CD8-positive, alpha-beta memory T cell (primary cell): ENCODE measurements around the gene SPRED1. TPM values are rescaled to one million over a fixed set of nuclear protein-coding genes. Genes with fewer than 3 reads are reported as not detected.

ENCODE experiments used
- CTCF ChIA-PET: fragments of 350-600 bp; sonication (Branson Sonifier 250); formaldehyde crosslinking; loops from one replicate; lab custom pipeline; 2021; ENCODE audit warnings: antibody characterized with exemption; lab: Charles Lee
- POLR2A ChIA-PET: fragments of 350-600 bp; sonication (Branson Sonifier 250); formaldehyde crosslinking; loops from one replicate; lab custom pipeline; 2021; ENCODE audit warnings: antibody characterized with exemption; lab: Charles Lee
- DNase-seq, 5 donors: peaks; one replicate each; pipeline versions ENCODE4 v3.0.0 to v3.0.0-alpha.2; 2020 to 2022; ENCODE audit warnings: mixed read lengths in 1 of 5
- H3K27ac ChIP-seq: one replicate; pipeline ENCODE4 v1.7.0; 2013; ENCODE audit warnings: low read depth, mild to moderate bottlenecking, low read length, moderate library complexity
- H3K27me3 ChIP-seq: 2 replicates; pipeline ENCODE4 v1.7.0; 2013; ENCODE audit warnings: low read length, mild to moderate bottlenecking; ENCODE audit not compliant: insufficient read depth, poor library complexity, severe bottlenecking
- H3K36me3 ChIP-seq: 2 replicates; pipeline ENCODE4 v1.7.0; 2013; ENCODE audit warnings: mild to moderate bottlenecking, low read length, moderate library complexity; ENCODE audit not compliant: insufficient read depth
- H3K4me1 ChIP-seq: 2 replicates; pipeline ENCODE4 v1.7.0; 2013; ENCODE audit warnings: mild to moderate bottlenecking, low read length, moderate library complexity; ENCODE audit not compliant: insufficient read depth
- H3K4me3 ChIP-seq: 2 replicates; pipeline ENCODE4 v1.7.0; 2013; ENCODE audit warnings: mild to moderate bottlenecking, low read length
- H3K9me3 ChIP-seq: 2 replicates; pipeline ENCODE4 v1.7.0; 2013; ENCODE audit warnings: mild to moderate bottlenecking, low read length
- H3K27ac Mint-ChIP-seq, 8 donors: one replicate each; pipeline ENCODE4 v1.8.0; 2020 to 2021; ENCODE audit warnings: mixed read lengths in 8 of 8, mild to moderate bottlenecking in 6 of 8, inconsistent platforms in 3 of 8, moderate library complexity in 3 of 8
- H3K27me3 Mint-ChIP-seq, 2 donors: one replicate each; pipeline ENCODE4 v1.8.0; 2020 to 2021; ENCODE audit warnings: mixed read lengths in 2 of 2, mild to moderate bottlenecking in 1 of 2, moderate library complexity in 1 of 2
- H3K36me3 Mint-ChIP-seq, 3 donors: one replicate each; pipeline ENCODE4 v1.8.0; 2020 to 2021; ENCODE audit warnings: mixed read lengths in 3 of 3, inconsistent platforms in 1 of 3, mild to moderate bottlenecking in 1 of 3
- H3K4me1 Mint-ChIP-seq, 3 donors: one replicate each; pipeline ENCODE4 v1.8.0; 2020 to 2021; ENCODE audit warnings: mixed read lengths in 3 of 3, inconsistent platforms in 1 of 3, mild to moderate bottlenecking in 1 of 3
- H3K4me3 Mint-ChIP-seq, 7 donors: one replicate each; pipeline ENCODE4 v1.8.0; 2020 to 2021; ENCODE audit warnings: mixed read lengths in 7 of 7, mild to moderate bottlenecking in 6 of 7, moderate library complexity in 4 of 7, inconsistent platforms in 2 of 7
- H3K9me3 Mint-ChIP-seq, 5 donors: one replicate each; pipeline ENCODE4 v1.8.0; 2020 to 2022; ENCODE audit warnings: mixed read lengths in 5 of 5, mild to moderate bottlenecking in 3 of 5, moderate library complexity in 2 of 5, inconsistent platforms in 1 of 5
- polyA plus RNA-seq: library from polyadenylated mRNA; unstranded; fragments of 300-500 nt; fragmentation: Illumina TruSeq; gene quantifications from one replicate; pipeline ENCODE4 v1.2.3, GENCODE V29; 2021
- total RNA-seq, 2 experiments: library from RNA; stranded (reverse); gene quantifications; one replicate each; pipeline ENCODE4 v1.2.3, GENCODE V29; 2021

The SPRED1 gene
- total and polyA plus RNA-seq, 3 experiments from 2014 or later: 0.35 to 1.4 (median 1.2) TPM

GRCh38 chr15:38212729-38213351 is 39.8 kb upstream of the SPRED1 start:
- no peaks in the 10 kb centered on the region for H3K9me3 ChIP-seq
- peaks cover 1 to 9% (median 4%) of the 10 kb centered on the region in 3 donors for H3K4me1 Mint-ChIP-seq
- H3K27ac Mint-ChIP-seq: no peak overlapping the region
- ChIA-PET POLR2A (no interaction called here), CTCF (no interaction called here)
- no peaks in the 10 kb centered on the region for H3K4me1 ChIP-seq
- H3K4me3 ChIP-seq: no peak overlapping the region
- H3K27ac ChIP-seq: no peak overlapping the region
- H3K36me3 ChIP-seq: no peaks in the 10 kb centered on the region
- no peaks in the 10 kb centered on the region for H3K9me3 Mint-ChIP-seq
- H3K27me3 ChIP-seq: no peaks in the 10 kb centered on the region
- H3K27me3 Mint-ChIP-seq: peaks cover 5 to 20% of the 10 kb centered on the region in 2 donors
- H3K36me3 Mint-ChIP-seq: no peaks in the 10 kb centered on the region
- no peak overlapping the region for H3K4me3 Mint-ChIP-seq
- DNase-seq: no peak

- no peak for DNase-seq
- H3K36me3 Mint-ChIP-seq: no peaks in the 10 kb centered on the region
- no peak overlapping the region for H3K4me3 Mint-ChIP-seq
- H3K27me3 Mint-ChIP-seq: peaks cover 5 to 20% of the 10 kb centered on the region in 2 donors
- H3K27ac Mint-ChIP-seq: no peak overlapping the region
- no peaks in the 10 kb centered on the region for H3K9me3 ChIP-seq
- no peak overlapping the region for H3K27ac ChIP-seq
- H3K4me1 Mint-ChIP-seq: peaks cover 1 to 9% (median 4%) of the 10 kb centered on the region in 3 donors
- CTCF ChIA-PET: no interaction called here
- POLR2A ChIA-PET: no interaction called here
- no peaks in the 10 kb centered on the region for H3K27me3 ChIP-seq
- H3K4me1 ChIP-seq: no peaks in the 10 kb centered on the region
- H3K9me3 Mint-ChIP-seq: no peaks in the 10 kb centered on the region
- no peak overlapping the region for H3K4me3 ChIP-seq
- H3K36me3 ChIP-seq: no peaks in the 10 kb centered on the region
Observed at GRCh38 chr15:38213356-38213755, 39.3 kb upstream of the SPRED1 start.

- POLR2A ChIA-PET: no interaction called here
- Mint-ChIP-seq H3K4me1 (peaks cover 1 to 9% (median 4%) of the 10 kb centered on the region in 3 donors), H3K36me3 (no peaks in the 10 kb centered on the region), H3K27ac (no peak overlapping the region), H3K4me3 (no peak overlapping the region), H3K27me3 (peaks cover 7 to 21% of the 10 kb centered on the region in 2 donors), H3K9me3 (no peaks in the 10 kb centered on the region)
- CTCF ChIA-PET: interaction anchor here (1.2 kb wide), 1 partner anchor 10 kb away, joined by 6 read pairs; no protein-coding TSS in a partner anchor
- no peaks in the 10 kb centered on the region for H3K36me3 ChIP-seq
- no peak for DNase-seq
- no peak overlapping the region for H3K4me3 ChIP-seq
- H3K27ac ChIP-seq: no peak overlapping the region
- no peaks in the 10 kb centered on the region for H3K9me3 ChIP-seq
- H3K4me1 ChIP-seq: no peaks in the 10 kb centered on the region
- no peaks in the 10 kb centered on the region for H3K27me3 ChIP-seq
Observed at GRCh38 chr15:38215707-38216106, 36.9 kb upstream of the SPRED1 start.

- CTCF ChIA-PET: no interaction called here
- H3K27me3 ChIP-seq: no peaks in the 10 kb centered on the region
- no peaks in the 10 kb centered on the region for H3K4me1 ChIP-seq
- POLR2A ChIA-PET: no interaction called here
- no peak overlapping the region for H3K27ac Mint-ChIP-seq
- H3K36me3 Mint-ChIP-seq: no peaks in the 10 kb centered on the region
- H3K27me3 Mint-ChIP-seq: peaks cover 4 to 13% of the 10 kb centered on the region in 2 donors
- no peak overlapping the region for H3K4me3 Mint-ChIP-seq
- no peaks in the 10 kb centered on the region for H3K9me3 ChIP-seq
- H3K4me1 Mint-ChIP-seq: peaks cover 1 to 9% (median 4%) of the 10 kb centered on the region in 3 donors
- no peak overlapping the region for H3K27ac ChIP-seq
- no peak overlapping the region for H3K4me3 ChIP-seq
- no peaks in the 10 kb centered on the region for H3K9me3 Mint-ChIP-seq
- DNase-seq: no peak
- H3K36me3 ChIP-seq: no peaks in the 10 kb centered on the region
Observed at GRCh38 chr15:38216763-38217162, 35.9 kb upstream of the SPRED1 start.

- no peak for DNase-seq
- no peaks in the 10 kb centered on the region for H3K9me3 ChIP-seq
- H3K9me3 Mint-ChIP-seq: no peaks in the 10 kb centered on the region
- no peaks in the 10 kb centered on the region for H3K4me1 ChIP-seq
- H3K36me3 Mint-ChIP-seq: no peaks in the 10 kb centered on the region
- peaks cover 1 to 9% (median 4%) of the 10 kb centered on the region in 3 donors for H3K4me1 Mint-ChIP-seq
- CTCF ChIA-PET: no interaction called here
- H3K27ac ChIP-seq: no peak overlapping the region
- H3K27me3 ChIP-seq: no peaks in the 10 kb centered on the region
- no peaks in the 10 kb centered on the region for H3K36me3 ChIP-seq
- no peak overlapping the region for H3K4me3 Mint-ChIP-seq
- H3K4me3 ChIP-seq: no peak overlapping the region
- POLR2A ChIA-PET: no interaction called here
- peaks cover 4 to 15% of the 10 kb centered on the region in 2 donors for H3K27me3 Mint-ChIP-seq
- no peak overlapping the region for H3K27ac Mint-ChIP-seq
Observed at GRCh38 chr15:38217191-38217595, 35.4 kb upstream of the SPRED1 start.

- CTCF ChIA-PET: no interaction called here
- no peak overlapping the region for H3K27ac Mint-ChIP-seq
- no peak overlapping the region for H3K4me3 Mint-ChIP-seq
- Histone ChIP-seq H3K36me3 (no peaks in the 10 kb centered on the region), H3K9me3 (no peaks in the 10 kb centered on the region), H3K27me3 (no peaks in the 10 kb centered on the region), H3K4me1 (no peaks in the 10 kb centered on the region), H3K4me3 (no peak overlapping the region), H3K27ac (no peak overlapping the region)
- POLR2A ChIA-PET: no interaction called here
- DNase-seq: no peak
- H3K36me3 Mint-ChIP-seq: no peaks in the 10 kb centered on the region
- H3K4me1 Mint-ChIP-seq: peaks cover 1 to 9% (median 4%) of the 10 kb centered on the region in 3 donors
- peaks cover 4 to 15% of the 10 kb centered on the region in 2 donors for H3K27me3 Mint-ChIP-seq
- H3K9me3 Mint-ChIP-seq: no peaks in the 10 kb centered on the region
Observed at GRCh38 chr15:38217788-38218609, 34.6 kb upstream of the SPRED1 start.

GRCh38 chr15:38220606-38221273 is 31.9 kb upstream of the SPRED1 start:
- Mint-ChIP-seq H3K4me1 (peaks cover 1 to 9% (median 4%) of the 10 kb centered on the region in 3 donors), H3K4me3 (no peak overlapping the region), H3K9me3 (no peaks in the 10 kb centered on the region), H3K36me3 (no peaks in the 10 kb centered on the region), H3K27ac (no peak overlapping the region), H3K27me3 (peaks cover 4 to 20% of the 10 kb centered on the region in 2 donors)
- ChIA-PET CTCF (interaction anchor here (1.2 kb wide), 1 partner anchor 9 kb away, joined by 3 read pairs; no protein-coding TSS in a partner anchor), POLR2A (no interaction called here)
- DNase-seq: no peak
- H3K27me3 ChIP-seq: no peaks in the 10 kb centered on the region
- H3K9me3 ChIP-seq: no peaks in the 10 kb centered on the region
- H3K27ac ChIP-seq: no peak overlapping the region
- H3K36me3 ChIP-seq: no peaks in the 10 kb centered on the region
- H3K4me1 ChIP-seq: no peaks in the 10 kb centered on the region
- no peak overlapping the region for H3K4me3 ChIP-seq

- no peak overlapping the region for H3K27ac ChIP-seq
- H3K27me3 Mint-ChIP-seq: peaks cover 0 to 9% of the 10 kb centered on the region in 2 donors
- H3K36me3 Mint-ChIP-seq: no peaks in the 10 kb centered on the region
- H3K4me3 ChIP-seq: no peak overlapping the region
- no peaks in the 10 kb centered on the region for H3K36me3 ChIP-seq
- CTCF ChIA-PET: interaction anchor here (1.3 kb wide), 1 partner anchor 9 kb away, joined by 5 read pairs; no protein-coding TSS in a partner anchor
- no peak overlapping the region for H3K4me3 Mint-ChIP-seq
- no peaks in the 10 kb centered on the region for H3K4me1 Mint-ChIP-seq
- no peaks in the 10 kb centered on the region for H3K27me3 ChIP-seq
- POLR2A ChIA-PET: no interaction called here
- H3K9me3 ChIP-seq: no peaks in the 10 kb centered on the region
- no peak for DNase-seq
- no peaks in the 10 kb centered on the region for H3K9me3 Mint-ChIP-seq
- H3K4me1 ChIP-seq: no peaks in the 10 kb centered on the region
- no peak overlapping the region for H3K27ac Mint-ChIP-seq
Observed at GRCh38 chr15:38224486-38224885, 28.1 kb upstream of the SPRED1 start.
